Ureter (tissue), 1 donor: ENCODE results near the gene GUCY2D. TPM values are rescaled to one million over a fixed set of nuclear protein-coding genes. Genes with fewer than 3 reads are reported as not detected.
"Not testable (repeated sequence)": the region's sequence is repeated elsewhere in the genome, so short reads cannot be mapped to it uniquely, and the experiment has no call there.

Experiments used
- DNase-seq: peaks from one replicate; pipeline ENCODE4 v3.0.0-alpha.2; 2020; ENCODE audit warnings: low spot score
- total RNA-seq: library from RNA; stranded (reverse); gene quantifications from one replicate; pipeline ENCODE4 v1.2.4, GENCODE V29; 2023
- donor health status: DM: yes; HTN: yes; CAD: no.

Gene GUCY2D
- total RNA-seq, 1 donor from 2014 or later: 0.81 TPM

GRCh38 chr17:8044819-8045810 lies 42.7 kb downstream of the GUCY2D start:
- no peak for DNase-seq

GRCh38 chr17:8046306-8046928 lies 44.0 kb downstream of the GUCY2D start:
- DNase-seq: no peak

GRCh38 chr17:8046929-8047768 lies 44.7 kb downstream of the GUCY2D start:
- DNase-seq: no peak

- no peak for DNase-seq
Observed at GRCh38 chr17:8047769-8048110, 45.3 kb downstream of the GUCY2D start.

GRCh38 chr17:8048236-8048635 lies 45.8 kb downstream of the GUCY2D start:
- DNase-seq: no peak

- no peak for DNase-seq
Observed at GRCh38 chr17:8048736-8049135, 46.3 kb downstream of the GUCY2D start.

- DNase-seq: no peak
Observed at GRCh38 chr17:8051831-8052230, 49.4 kb downstream of the GUCY2D start.

GRCh38 chr17:8052256-8053252 lies 50.1 kb downstream of the GUCY2D start:
- DNase-seq: no peak

- DNase-seq: no peak
Observed at GRCh38 chr17:8053600-8053999, 51.2 kb downstream of the GUCY2D start.

- no peak for DNase-seq
Observed at GRCh38 chr17:8055851-8056231, 53.4 kb downstream of the GUCY2D start.

- peak; percentile 74 for DNase-seq
Observed at GRCh38 chr17:8056232-8056975, 54.0 kb downstream of the GUCY2D start.

- no peak for DNase-seq
Observed at GRCh38 chr17:8056976-8057625, 54.7 kb downstream of the GUCY2D start.

- DNase-seq: no peak
Observed at GRCh38 chr17:8057691-8058114, 55.3 kb downstream of the GUCY2D start.

- DNase-seq: no peak
Observed at GRCh38 chr17:8059131-8059530, 56.7 kb downstream of the GUCY2D start.

GRCh38 chr17:8060274-8060673 lies 57.9 kb downstream of the GUCY2D start:
- DNase-seq: peak; percentile 65

- DNase-seq: not testable (repeated sequence)
Observed at GRCh38 chr17:8061851-8062250, 59.4 kb downstream of the GUCY2D start.

- no peak for DNase-seq
Observed at GRCh38 chr17:8062435-8062806, 60.0 kb downstream of the GUCY2D start.

GRCh38 chr17:8062807-8063483 lies 60.5 kb downstream of the GUCY2D start:
- DNase-seq: no peak
